GM03348 (cell line): ENCODE results near the gene KSR1.
"Not testable (repeated sequence)": the region's sequence is repeated elsewhere in the genome, so short reads cannot be mapped to it uniquely, and the experiment has no call there.

ENCODE experiments used
- DNase-seq: peaks from one replicate; pipeline ENCODE4 v3.0.0; 2012; ENCODE audit warnings: low spot score

Gene KSR1

GRCh38 chr17:27610304-27610677 lies 154.0 kb downstream of the KSR1 start:
- no peak for DNase-seq

GRCh38 chr17:27612160-27612770 lies 156.0 kb downstream of the KSR1 start:
- no peak for DNase-seq

GRCh38 chr17:27613433-27613832 lies 157.2 kb downstream of the KSR1 start:
- DNase-seq: no peak

GRCh38 chr17:27615121-27615520 lies 158.9 kb downstream of the KSR1 start:
- no peak for DNase-seq

- no peak for DNase-seq
Observed at GRCh38 chr17:27616414-27616813, 160.2 kb downstream of the KSR1 start.

GRCh38 chr17:27618417-27618816 lies 162.2 kb downstream of the KSR1 start:
- DNase-seq: no peak

- no peak for DNase-seq
Observed at GRCh38 chr17:27620721-27621120, 164.5 kb downstream of the KSR1 start.

- no peak for DNase-seq
Observed at GRCh38 chr17:27621536-27621935, 165.3 kb downstream of the KSR1 start.

GRCh38 chr17:27621942-27622559 lies 165.8 kb downstream of the KSR1 start:
- DNase-seq: peak; percentile 34

- no peak for DNase-seq
Observed at GRCh38 chr17:27622986-27623385, 166.7 kb downstream of the KSR1 start.

- DNase-seq: no peak
Observed at GRCh38 chr17:27623614-27624013, 167.4 kb downstream of the KSR1 start.

GRCh38 chr17:27624539-27624938 lies 168.3 kb downstream of the KSR1 start:
- no peak for DNase-seq

GRCh38 chr17:27625856-27626255 lies 169.6 kb downstream of the KSR1 start:
- no peak for DNase-seq

GRCh38 chr17:27627514-27627913 lies 171.3 kb downstream of the KSR1 start:
- DNase-seq: no peak

- no peak for DNase-seq
Observed at GRCh38 chr17:27628376-27628775, 172.1 kb downstream of the KSR1 start.

GRCh38 chr17:27629260-27629659 lies 173.0 kb downstream of the KSR1 start:
- not testable (repeated sequence) for DNase-seq

GRCh38 chr17:27630607-27631410 lies 174.6 kb downstream of the KSR1 start, which contains the start of gene LGALS9:
LGALS9 (plus strand) TSS chr17:27631188; CDS start chr17:27631266, 78 bp downstream.
- DNase-seq: no peak

- DNase-seq: no peak
Observed at GRCh38 chr17:27631411-27631760, 175.1 kb downstream of the KSR1 start.

- DNase-seq: no peak
Observed at GRCh38 chr17:27631897-27632725, 175.9 kb downstream of the KSR1 start.

- DNase-seq: peak; percentile 62
Observed at GRCh38 chr17:27632766-27633165, 176.5 kb downstream of the KSR1 start.

GRCh38 chr17:27633312-27634025 lies 177.2 kb downstream of the KSR1 start:
- DNase-seq: no peak

GRCh38 chr17:27634026-27634335 lies 177.7 kb downstream of the KSR1 start:
- DNase-seq: no peak
